Liver (tissue), 9 donors: ENCODE results near the gene MTX1. TPM values are rescaled to one million over a fixed set of nuclear protein-coding genes. Genes with fewer than 3 reads are reported as not detected.

Experiments used
- DNase-seq: peaks from one replicate; pipeline ENCODE4 v3.0.0-alpha.2; 2017; ENCODE audit warnings: low spot score
- H3K27ac ChIP-seq, 2 donors: one replicate each; pipeline ENCODE4 v1.7.0; 2013; ENCODE audit warnings: inconsistent platforms in 2 of 2, low read length in 2 of 2, control low read depth in 1 of 2, low read depth in 1 of 2, mild to moderate bottlenecking in 1 of 2
- H3K27me3 ChIP-seq, 4 donors: one replicate each; pipeline versions ENCODE4 v1.6.1 to v1.7.0; 2013; ENCODE audit warnings: low read length in 3 of 4, inconsistent platforms in 1 of 4, mild to moderate bottlenecking in 1 of 4, moderate library complexity in 1 of 4; ENCODE audit not compliant: control insufficient read depth in 4 of 4, insufficient read depth in 4 of 4
- H3K36me3 ChIP-seq, 4 donors: one replicate each; pipeline versions ENCODE4 v1.6.1 to v1.7.0; 2013; ENCODE audit warnings: low read length in 3 of 4, mild to moderate bottlenecking in 3 of 4, low read depth in 1 of 4, moderate library complexity in 1 of 4; ENCODE audit not compliant: control insufficient read depth in 4 of 4, insufficient read depth in 3 of 4
- H3K4me1 ChIP-seq, 4 donors: one replicate each; pipeline versions ENCODE4 v1.6.1 to v1.7.0; 2013; ENCODE audit warnings: low read length in 3 of 4, mild to moderate bottlenecking in 3 of 4, moderate library complexity in 1 of 4; ENCODE audit not compliant: control insufficient read depth in 4 of 4, insufficient read depth in 4 of 4
- H3K4me3 ChIP-seq, 3 donors: one replicate each; pipeline versions ENCODE4 v1.6.1 to v1.7.0; 2013; ENCODE audit warnings: low read length in 3 of 3, control low read depth in 1 of 3, low read depth in 1 of 3, mild to moderate bottlenecking in 1 of 3
- H3K9ac ChIP-seq, 2 donors: one replicate each; pipeline ENCODE4 v1.7.0; 2013; ENCODE audit warnings: low read length in 2 of 2, mild to moderate bottlenecking in 2 of 2, moderate library complexity in 2 of 2, control low read depth in 1 of 2, low read depth in 1 of 2
- H3K9me3 ChIP-seq, 4 donors: one replicate each; pipeline versions ENCODE4 v1.6.1 to v1.7.0; 2013; ENCODE audit warnings: low read length in 3 of 4; ENCODE audit not compliant: control insufficient read depth in 4 of 4
- CTCF ChIP-seq: fragments of 150-350 bp; IDR thresholded peaks from 2 replicates; pipeline ENCODE4 v1.5.1; 2017; ENCODE audit warnings: improper control_type of control experiment, low read depth, low read length; ENCODE audit not compliant: missing input control
- EGR1 ChIP-seq, 2 donors: IDR thresholded peaks; 2 replicates each; pipeline ENCODE4 v1.6.1; 2016 to 2018; ENCODE audit warnings: antibody characterized with exemption in 2 of 2, low read depth in 2 of 2
- FOXA1 ChIP-seq: IDR thresholded peaks from 2 replicates; pipeline ENCODE4 v1.6.1; 2016; ENCODE audit warnings: antibody characterized with exemption
- FOXA2 ChIP-seq: IDR thresholded peaks from 2 replicates; pipeline ENCODE4 v1.6.1; 2016; ENCODE audit warnings: antibody characterized with exemption
- GABPA ChIP-seq, 2 donors: IDR thresholded peaks in 1 of 2; conservative IDR thresholded peaks in 1 of 2; 2 replicates each; pipeline ENCODE4 v1.6.1; 2016; ENCODE audit warnings: antibody characterized with exemption in 2 of 2, mild to moderate bottlenecking in 1 of 2, moderate library complexity in 1 of 2
- HNF4A ChIP-seq, 2 donors: conservative IDR thresholded peaks; 2 replicates each; pipeline ENCODE4 v1.6.1; 2016; ENCODE audit warnings: antibody characterized with exemption in 2 of 2, mild to moderate bottlenecking in 2 of 2
- JUND ChIP-seq, 2 donors: IDR thresholded peaks; 2 replicates each; pipeline ENCODE4 v1.6.1; 2016; ENCODE audit warnings: antibody characterized with exemption in 2 of 2
- NR2F2 ChIP-seq: IDR thresholded peaks from 2 replicates; pipeline ENCODE4 v1.6.1; 2016; ENCODE audit warnings: antibody characterized with exemption
- RAD21 ChIP-seq, 2 donors: IDR thresholded peaks; 2 replicates each; pipeline ENCODE4 v1.6.1; 2016; ENCODE audit warnings: antibody characterized with exemption in 2 of 2, mild to moderate bottlenecking in 2 of 2
- RXRA ChIP-seq, 2 donors: IDR thresholded peaks; 2 replicates each; pipeline ENCODE4 v1.6.1; 2017 to 2018; ENCODE audit warnings: antibody characterized with exemption in 2 of 2, mild to moderate bottlenecking in 1 of 2
- TAF1 ChIP-seq: conservative IDR thresholded peaks from 2 replicates; pipeline ENCODE4 v1.6.1; 2016; ENCODE audit warnings: antibody characterized with exemption, mild to moderate bottlenecking
- WGBS: extraction: QIAGEN DNeasy Blood & Tissue Kit; methylation state at CpG from one replicate; pipeline ENCODE4 v1.1.7; 2013; 5-methylcytosine and 5-hydroxymethylcytosine counted together
- polyA plus RNA-seq, 2 donors: library from polyadenylated mRNA; stranded (reverse) in 1 of 2; unstranded in 1 of 2; fragments of 200-250 nt in 1 of 2; fragments of >200 nt in 1 of 2; fragmentation: Nextera tagmentation in 1 of 2; extraction: Ambion mirVana in 1 of 2; gene quantifications; one replicate each; pipeline versions ENCODE4 v1.2.1 to v1.2.3, GENCODE V29; 2013 to 2015
- total RNA-seq, 2 donors: library from RNA; depleted of rRNA; stranded (reverse); fragments of >200 nt; gene quantifications; one replicate each; pipeline ENCODE4 v1.2.3, GENCODE V29; 2014
- TF ChIP-seq, protein P1 (sequence below): IDR thresholded peaks from 2 replicates; pipeline ENCODE4 v1.6.1; 2016; ENCODE audit warnings: antibody characterized with exemption
- TF ChIP-seq, protein P2 (sequence below): IDR thresholded peaks from 2 replicates; pipeline ENCODE4 v1.6.1; 2016; ENCODE audit warnings: antibody characterized with exemption
- donor health status: healthy.
- donor health status: healthy.
- donor health status: healthy.
- donor health status: healthy.
- donor health status: healthy.

MTX1 gene
- total and polyA plus RNA-seq, 4 donors, result 19.6 to 38.4 (median 28.5) TPM

GRCh38 chr1:155195201-155196102, 13.0 kb upstream of the MTX1 start:
- H3K36me3 ChIP-seq, result peaks cover 0 to 5% (median 0%) of the 10 kb centered on the region in 4 donors
- no peaks in the 10 kb centered on the region for H3K9me3 ChIP-seq
- 33% methylated on average over 27 of the region's 27 CpGs for WGBS
- TF ChIP-seq TAF1 (no peak), RAD21 (IDR thresholded peaks at IDR 0.05) (no peak), NR2F2 (no peak), RXRA (IDR thresholded peaks at IDR 0.05) (no peak), FOXA2 (no peak), JUND (IDR thresholded peaks at IDR 0.05) (no peak), FOXA1 (no peak), CTCF (no peak)
- TF ChIP-seq, protein P1, sequence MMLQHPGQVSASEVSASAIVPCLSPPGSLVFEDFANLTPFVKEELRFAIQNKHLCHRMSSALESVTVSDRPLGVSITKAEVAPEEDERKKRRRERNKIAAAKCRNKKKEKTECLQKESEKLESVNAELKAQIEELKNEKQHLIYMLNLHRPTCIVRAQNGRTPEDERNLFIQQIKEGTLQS, result no peak
- TF ChIP-seq, protein P2, sequence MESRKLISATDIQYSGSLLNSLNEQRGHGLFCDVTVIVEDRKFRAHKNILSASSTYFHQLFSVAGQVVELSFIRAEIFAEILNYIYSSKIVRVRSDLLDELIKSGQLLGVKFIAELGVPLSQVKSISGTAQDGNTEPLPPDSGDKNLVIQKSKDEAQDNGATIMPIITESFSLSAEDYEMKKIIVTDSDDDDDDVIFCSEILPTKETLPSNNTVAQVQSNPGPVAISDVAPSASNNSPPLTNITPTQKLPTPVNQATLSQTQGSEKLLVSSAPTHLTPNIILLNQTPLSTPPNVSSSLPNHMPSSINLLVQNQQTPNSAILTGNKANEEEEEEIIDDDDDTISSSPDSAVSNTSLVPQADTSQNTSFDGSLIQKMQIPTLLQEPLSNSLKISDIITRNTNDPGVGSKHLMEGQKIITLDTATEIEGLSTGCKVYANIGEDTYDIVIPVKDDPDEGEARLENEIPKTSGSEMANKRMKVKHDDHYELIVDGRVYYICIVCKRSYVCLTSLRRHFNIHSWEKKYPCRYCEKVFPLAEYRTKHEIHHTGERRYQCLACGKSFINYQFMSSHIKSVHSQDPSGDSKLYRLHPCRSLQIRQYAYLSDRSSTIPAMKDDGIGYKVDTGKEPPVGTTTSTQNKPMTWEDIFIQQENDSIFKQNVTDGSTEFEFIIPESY, result no peak
- H3K4me3 ChIP-seq, result peak overlapping the region in 1 of 3 donors; percentile 50
- H3K4me1 ChIP-seq, result peaks cover 11 to 22% (median 14%) of the 10 kb centered on the region in 4 donors
- DNase-seq, result no peak
- no peak overlapping the region for H3K27ac ChIP-seq
- no peak overlapping the region for H3K9ac ChIP-seq
- H3K27me3 ChIP-seq, result peaks cover 0 to 4% (median 0%) of the 10 kb centered on the region in 4 donors

- Histone ChIP-seq H3K27me3 (peaks cover 0 to 4% (median 0%) of the 10 kb centered on the region in 4 donors), H3K4me3 (no peak overlapping the region), H3K27ac (no peak overlapping the region), H3K9me3 (no peaks in the 10 kb centered on the region), H3K9ac (no peak overlapping the region), H3K36me3 (peaks cover 0 to 5% (median 0%) of the 10 kb centered on the region in 4 donors), H3K4me1 (peaks cover 11 to 22% (median 14%) of the 10 kb centered on the region in 4 donors)
- WGBS, result 90% methylated on average over 6 of the region's 6 CpGs
- TF ChIP-seq HNF4A (conservative IDR thresholded peaks at IDR 0.05) (no peak), GABPA (IDR thresholded peaks at IDR 0.05 in 1 of 2, conservative IDR thresholded peaks at IDR 0.05 in 1 of 2) (no peak), NR2F2 (no peak), CTCF (no peak), RXRA (IDR thresholded peaks at IDR 0.05) (no peak), EGR1 (IDR thresholded peaks at IDR 0.05; ENCODE audit: low read depth in 2 of 2) (no peak)
- TF ChIP-seq, protein P2, result no peak
- DNase-seq, result no peak
Observed at GRCh38 chr1:155196103-155196892, 12.2 kb upstream of the MTX1 start.
